ENCODE measurements around the gene RAB1B.

Gene RAB1B

GRCh38 chr11:66292543-66293332 lies 24.3 kb downstream of the RAB1B start:
- H3K4me3 ChIP-seq (replicated peaks in 1 of 2; ENCODE audit: low read depth in 2 of 2, low read length in 2 of 2), result no peak overlapping the region
- no peak for DNase-seq (ENCODE audit: low read depth in 2 of 2)
- TF ChIP-seq, protein P1, sequence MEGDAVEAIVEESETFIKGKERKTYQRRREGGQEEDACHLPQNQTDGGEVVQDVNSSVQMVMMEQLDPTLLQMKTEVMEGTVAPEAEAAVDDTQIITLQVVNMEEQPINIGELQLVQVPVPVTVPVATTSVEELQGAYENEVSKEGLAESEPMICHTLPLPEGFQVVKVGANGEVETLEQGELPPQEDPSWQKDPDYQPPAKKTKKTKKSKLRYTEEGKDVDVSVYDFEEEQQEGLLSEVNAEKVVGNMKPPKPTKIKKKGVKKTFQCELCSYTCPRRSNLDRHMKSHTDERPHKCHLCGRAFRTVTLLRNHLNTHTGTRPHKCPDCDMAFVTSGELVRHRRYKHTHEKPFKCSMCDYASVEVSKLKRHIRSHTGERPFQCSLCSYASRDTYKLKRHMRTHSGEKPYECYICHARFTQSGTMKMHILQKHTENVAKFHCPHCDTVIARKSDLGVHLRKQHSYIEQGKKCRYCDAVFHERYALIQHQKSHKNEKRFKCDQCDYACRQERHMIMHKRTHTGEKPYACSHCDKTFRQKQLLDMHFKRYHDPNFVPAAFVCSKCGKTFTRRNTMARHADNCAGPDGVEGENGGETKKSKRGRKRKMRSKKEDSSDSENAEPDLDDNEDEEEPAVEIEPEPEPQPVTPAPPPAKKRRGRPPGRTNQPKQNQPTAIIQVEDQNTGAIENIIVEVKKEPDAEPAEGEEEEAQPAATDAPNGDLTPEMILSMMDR (IDR thresholded peaks at IDR 0.05; ENCODE audit: low read depth, low read length), result no peak

DNA sequence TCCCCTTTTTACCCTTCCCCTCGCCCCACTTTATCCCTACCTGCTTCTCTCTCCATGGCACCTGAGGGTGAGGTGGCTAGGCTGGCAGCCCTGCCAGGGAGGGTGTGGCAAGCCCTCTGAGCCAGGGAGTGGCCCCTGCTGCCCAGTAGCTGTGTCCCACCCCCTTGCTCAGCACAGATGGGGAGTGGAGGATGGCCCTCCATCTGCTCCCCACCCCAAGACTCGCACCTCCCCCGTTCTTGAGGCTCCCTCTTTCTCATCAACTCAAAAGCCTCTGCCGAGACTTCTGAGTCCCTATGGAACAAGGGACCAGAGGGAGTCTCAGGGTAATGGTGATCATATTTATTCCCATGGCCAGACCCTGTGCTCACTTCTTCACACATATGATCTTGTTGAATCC lies 24.9 kb downstream of the RAB1B start:
- H3K4me3 ChIP-seq (replicated peaks in 1 of 2; ENCODE audit: low read depth in 2 of 2, low read length in 2 of 2), result no peak overlapping the region
- TF ChIP-seq, protein P1 (IDR thresholded peaks at IDR 0.05; ENCODE audit: low read depth, low read length), result no peak
- no peak for DNase-seq (ENCODE audit: low read depth in 2 of 2)

- H3K4me3 ChIP-seq (replicated peaks in 1 of 2; ENCODE audit: low read depth in 2 of 2, low read length in 2 of 2), result no peak overlapping the region
- no peak for DNase-seq (ENCODE audit: low read depth in 2 of 2)
- TF ChIP-seq, protein P1 (IDR thresholded peaks at IDR 0.05; ENCODE audit: low read depth, low read length), result no peak
These were observed 25.6 kb downstream of the RAB1B start for GRCh38 chr11:66293777-66294625.

GRCh38 chr11:66294626-66295620 lies 26.5 kb downstream of the RAB1B start:
- TF ChIP-seq, protein P1 (IDR thresholded peaks at IDR 0.05; ENCODE audit: low read depth, low read length), result no peak
- no peak for DNase-seq (ENCODE audit: low read depth in 2 of 2)

GRCh38 chr11:66297610-66298009 lies 29.2 kb downstream of the RAB1B start:
- DNase-seq (ENCODE audit: low read depth in 2 of 2), result no peak
- no peak overlapping the region for H3K4me3 ChIP-seq (replicated peaks in 1 of 2; ENCODE audit: low read depth in 2 of 2, low read length in 2 of 2)
- TF ChIP-seq, protein P1 (IDR thresholded peaks at IDR 0.05; ENCODE audit: low read depth, low read length), result no peak

More at GRCh38 chr11:66294626-66295620, 26.5 kb downstream of the RAB1B start:
- H3K4me3 ChIP-seq (replicated peaks in 1 of 2; ENCODE audit: low read depth in 2 of 2, low read length in 2 of 2), result no peak overlapping the region

GRCh38 chr11:66299186-66299585 lies 30.7 kb downstream of the RAB1B start:
- DNase-seq (ENCODE audit: low read depth in 2 of 2), result no peak
- no peak overlapping the region for H3K4me3 ChIP-seq (replicated peaks in 1 of 2; ENCODE audit: low read depth in 2 of 2, low read length in 2 of 2)
- TF ChIP-seq, protein P1 (IDR thresholded peaks at IDR 0.05; ENCODE audit: low read depth, low read length), result no peak
